SK-N-SH (cell line): Measurements from ENCODE around the gene NDUFS6. TPM values are rescaled to one million over a fixed set of nuclear protein-coding genes. Genes with fewer than 3 reads are reported as not detected.

ENCODE experiments used
- CTCF ChIA-PET: fragments of 300-600, 350-600 bp; formaldehyde crosslinking; extraction: SDS; loops from one replicate; lab custom pipeline; 2021; lab: Yijun Ruan, JAX
- POLR2A ChIA-PET: fragments of 350-600 bp; sonication (Branson Sonifier 250); formaldehyde crosslinking; extraction: SDS; loops from one replicate; lab custom pipeline; 2020; ENCODE audit warnings: antibody characterized with exemption, inconsistent platforms; lab: Yijun Ruan, JAX
- DNase-seq: peaks from one replicate; pipeline ENCODE4 v3.0.0; 2012
- H2AFZ ChIP-seq: fragments of 200-600 bp; sonication (generic); 2 replicates; pipeline ENCODE4 v1.8.1; 2016; ENCODE audit warnings: antibody characterized with exemption, mild to moderate bottlenecking, low read depth
- H3F3A ChIP-seq: fragments of 200-600 bp; sonication (generic); replicated peaks from 2 replicates; pipeline ENCODE3; 2016; ENCODE audit warnings: antibody characterized with exemption, mild to moderate bottlenecking; ENCODE audit not compliant: insufficient read depth
- H3K27ac ChIP-seq, 2 experiments: fragments of 200-500 bp in 1 of 2; fragments of 200-600 bp in 1 of 2; sonication (Bioruptor generic) in 1 of 2; sonication (generic), shearing (Covaris generic) in 1 of 2; 2 replicates each; pipeline versions ENCODE4 v1.5.1 to v1.6.1; 2014 to 2016; ENCODE audit warnings: low read depth in 2 of 2, inconsistent platforms in 1 of 2, low read length in 1 of 2, mild to moderate bottlenecking in 1 of 2, mixed read lengths in 1 of 2
- H3K27me3 ChIP-seq: fragments of 200-600 bp; sonication (generic), shearing (Covaris generic); 2 replicates; pipeline ENCODE4 v1.6.1; 2016; ENCODE audit warnings: mixed run types; ENCODE audit not compliant: insufficient read depth
- H3K36me3 ChIP-seq, 2 experiments: fragments of 200-500 bp in 1 of 2; fragments of 200-600 bp in 1 of 2; sonication (Bioruptor generic) in 1 of 2; sonication (generic) in 1 of 2; replicated peaks in 1 of 2; 2 replicates each; pipeline versions ENCODE3 to v1.5.1; 2014 to 2016; ENCODE audit warnings: low read length in 1 of 2, mild to moderate bottlenecking in 1 of 2; ENCODE audit not compliant: insufficient read depth in 2 of 2, control insufficient read depth in 1 of 2
- H3K4me1 ChIP-seq, 2 experiments: fragments of 200-500 bp in 1 of 2; fragments of 200-600 bp in 1 of 2; sonication (Bioruptor generic) in 1 of 2; sonication (generic), shearing (Covaris generic) in 1 of 2; 2 replicates each; pipeline versions ENCODE4 v1.5.1 to v1.6.1; 2014 to 2016; ENCODE audit warnings: low read depth in 1 of 2, low read length in 1 of 2, mixed run types in 1 of 2; ENCODE audit not compliant: insufficient read depth in 2 of 2, control insufficient read depth in 1 of 2
- H3K4me2 ChIP-seq: fragments of 200-600 bp; sonication (generic), shearing (Covaris generic); 2 replicates; pipeline ENCODE4 v1.6.1; 2017; ENCODE audit warnings: mixed run types
- H3K4me3 ChIP-seq, 2 experiments: fragments of 200-500 bp in 1 of 2; fragments of 200-600 bp in 1 of 2; sonication (Bioruptor generic) in 1 of 2; sonication (generic), shearing (Covaris generic) in 1 of 2; 2 replicates each; pipeline versions ENCODE4 v1.5.1 to v1.8.1; 2014 to 2016; ENCODE audit warnings: low read depth in 2 of 2, inconsistent platforms in 1 of 2, low read length in 1 of 2, mild to moderate bottlenecking in 1 of 2, mixed read lengths in 1 of 2, moderate library complexity in 1 of 2
- H3K79me2 ChIP-seq: fragments of 200-600 bp; sonication (generic); 2 replicates; pipeline ENCODE4 v1.8.1; 2017; ENCODE audit warnings: mild to moderate bottlenecking; ENCODE audit not compliant: insufficient read depth
- H3K9ac ChIP-seq: fragments of 200-600 bp; sonication (generic); 2 replicates; pipeline ENCODE4 v1.6.1; 2017; ENCODE audit warnings: mixed run types
- H3K9me2 ChIP-seq: fragments of 200-600 bp; sonication (generic); 2 replicates; pipeline ENCODE4 v1.6.1; 2017; ENCODE audit warnings: mixed run types
- H3K9me3 ChIP-seq: fragments of 200-600 bp; sonication (generic); 2 replicates; pipeline ENCODE4 v1.6.1; 2017; ENCODE audit warnings: mixed run types, mild to moderate bottlenecking, moderate library complexity
- H4K20me1 ChIP-seq: fragments of 200-600 bp; sonication (generic); 2 replicates; pipeline ENCODE4 v1.6.1; 2017; ENCODE audit warnings: mild to moderate bottlenecking, mixed run types; ENCODE audit not compliant: insufficient read depth
- CHD2 ChIP-seq: fragments of 150-350 bp; IDR thresholded peaks from 2 replicates; pipeline ENCODE4 v1.6.1; 2018; ENCODE audit warnings: low read length; ENCODE audit not compliant: partially characterized antibody
- EP300 ChIP-seq, 2 experiments: IDR thresholded peaks; 2 replicates each; pipeline versions ENCODE4 v1.4.0 to v1.6.1; 2012; ENCODE audit warnings: borderline replicate concordance in 1 of 2, low read depth in 1 of 2, low read length in 1 of 2
- FOXM1 ChIP-seq: IDR thresholded peaks from 2 replicates; pipeline ENCODE4 v1.4.0; 2012; ENCODE audit warnings: low read depth, mild to moderate bottlenecking
- JUND ChIP-seq: IDR thresholded peaks from 2 replicates; pipeline ENCODE4 v1.4.0; 2012
- MXI1 ChIP-seq: IDR thresholded peaks from 2 replicates; pipeline ENCODE4 v1.6.1; 2012; ENCODE audit warnings: mild to moderate bottlenecking, low read depth, low read length, improper control_type of control experiment
- NFIC ChIP-seq: IDR thresholded peaks from 2 replicates; pipeline ENCODE4 v1.4.0; 2012; ENCODE audit warnings: borderline replicate concordance
- NRF1 ChIP-seq: IDR thresholded peaks from 2 replicates; pipeline ENCODE4 v1.6.1; 2012; ENCODE audit warnings: low read depth, mild to moderate bottlenecking, low read length
- RCOR1 ChIP-seq: fragments of 150-350 bp; IDR thresholded peaks from 2 replicates; pipeline ENCODE4 v1.6.1; 2017; ENCODE audit warnings: antibody characterized with exemption, low read length
- SIN3A ChIP-seq: IDR thresholded peaks from 2 replicates; pipeline ENCODE4 v1.6.1; 2012; ENCODE audit warnings: low read depth, mild to moderate bottlenecking, low read length, moderate library complexity, borderline replicate concordance
- SMC3 ChIP-seq: IDR thresholded peaks from 2 replicates; pipeline ENCODE4 v1.6.1; 2012; ENCODE audit warnings: low read depth, low read length, improper control_type of control experiment
- TCF12 ChIP-seq: IDR thresholded peaks from 2 replicates; pipeline ENCODE4 v1.4.0; 2012
- TEAD4 ChIP-seq: IDR thresholded peaks from 2 replicates; pipeline ENCODE4 v1.4.0; 2012; ENCODE audit warnings: mild to moderate bottlenecking, borderline replicate concordance; ENCODE audit not compliant: insufficient read depth
- WGBS: methylation state at CpG from one replicate; pipeline ENCODE4 v1.1.6; 2017; ENCODE audit warnings: low lambda C conversion rate; 5-methylcytosine and 5-hydroxymethylcytosine counted together
- polyA plus RNA-seq, 3 experiments: library from polyadenylated mRNA; depleted of rRNA; stranded (reverse); fragments of >200 nt; gene quantifications; 2 replicates each; pipeline ENCODE4 v1.2.3, GENCODE V29; 2012
- TF ChIP-seq, protein P1 (sequence below): IDR thresholded peaks from 2 replicates; pipeline ENCODE4; 2012
- TF ChIP-seq, protein P2 (sequence below): IDR thresholded peaks from 2 replicates; pipeline ENCODE4 v1.4.0; 2012; ENCODE audit warnings: low read depth
- TF ChIP-seq, protein P3 (sequence below): fragments of 150-350 bp; IDR thresholded peaks from 2 replicates; pipeline ENCODE4 v1.6.1; 2016; ENCODE audit warnings: mild to moderate bottlenecking, low read depth, low read length
- TF ChIP-seq, protein P4 (sequence below): fragments of 200-600 bp; sonication (generic); IDR thresholded peaks from 2 replicates; pipeline ENCODE4 v1.6.1; 2017; ENCODE audit warnings: antibody characterized with exemption, mild to moderate bottlenecking, moderate library complexity
- TF ChIP-seq, protein P5 (sequence below): IDR thresholded peaks from 2 replicates; pipeline ENCODE4 v1.4.0; 2012; ENCODE audit warnings: low read depth, borderline replicate concordance

Gene NDUFS6
- polyA plus RNA-seq, 1 of the 3 experiments (the other 2 are of a cell fraction): 316 TPM

DNA sequence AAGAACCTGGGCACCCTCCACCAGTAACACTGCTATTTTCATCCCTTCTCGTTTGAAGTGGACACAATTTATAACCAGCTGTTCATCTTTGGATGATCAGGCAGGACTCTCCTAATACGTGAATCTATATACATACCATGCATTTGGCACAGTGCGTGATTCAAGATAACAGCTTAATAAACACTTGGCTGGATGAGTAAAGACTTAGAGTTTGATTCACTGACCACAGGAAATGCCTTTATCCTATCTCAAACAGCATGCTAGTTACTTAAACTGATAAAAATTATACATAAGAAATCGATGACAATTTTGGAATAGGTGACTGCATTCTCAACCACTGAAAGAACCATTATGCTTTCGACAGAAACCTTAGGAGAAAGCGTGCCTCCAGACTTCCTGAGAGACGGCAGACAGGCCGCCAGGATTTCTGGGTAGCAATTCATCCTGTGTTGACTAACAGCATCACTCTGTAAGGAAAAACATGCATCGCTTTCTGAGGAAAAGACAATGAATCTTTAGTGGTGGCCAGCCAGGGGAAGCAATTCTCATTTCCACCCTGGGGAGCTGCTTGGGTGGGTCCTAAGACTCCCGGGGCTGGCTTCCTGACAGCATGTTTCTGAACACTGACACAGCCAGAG is 11.3 kb upstream of the NDUFS6 start:
- DNase-seq: no peak
- peak overlapping the region; percentile 64 for H3K4me2 ChIP-seq
- no peaks in the 10 kb centered on the region for H3K9me3 ChIP-seq
- WGBS: 19% methylated on average over 10 of the region's 10 CpGs
- H3K9ac ChIP-seq: no peak overlapping the region; the same call in 1 of the 2 replicates
- peak overlapping the region; percentile 58 for H2AFZ ChIP-seq
- H3F3A ChIP-seq: peaks cover 18% of the 10 kb centered on the region
- CTCF ChIA-PET: no interaction called here
- peaks cover 0 to 5% of the 10 kb centered on the region in 2 experiments; a peak in 1 of 4 replicates for H3K4me1 ChIP-seq
- peak overlapping the region in 1 of 2 experiments; percentile 51; a peak in 2 of 4 replicates for H3K27ac ChIP-seq
- POLR2A ChIA-PET: no interaction called here
- H3K36me3 ChIP-seq: no peaks in the 10 kb centered on the region
- no peaks in the 10 kb centered on the region for H4K20me1 ChIP-seq
- peak overlapping the region; percentile 23 to 52; a peak in 3 of 4 replicates for H3K4me3 ChIP-seq
- H3K79me2 ChIP-seq: no peaks in the 10 kb centered on the region
- H3K9me2 ChIP-seq: no peaks in the 10 kb centered on the region
- H3K27me3 ChIP-seq: peaks cover 3% of the 10 kb centered on the region
- TF ChIP-seq SIN3A: no peak
- TF ChIP-seq, protein P1, sequence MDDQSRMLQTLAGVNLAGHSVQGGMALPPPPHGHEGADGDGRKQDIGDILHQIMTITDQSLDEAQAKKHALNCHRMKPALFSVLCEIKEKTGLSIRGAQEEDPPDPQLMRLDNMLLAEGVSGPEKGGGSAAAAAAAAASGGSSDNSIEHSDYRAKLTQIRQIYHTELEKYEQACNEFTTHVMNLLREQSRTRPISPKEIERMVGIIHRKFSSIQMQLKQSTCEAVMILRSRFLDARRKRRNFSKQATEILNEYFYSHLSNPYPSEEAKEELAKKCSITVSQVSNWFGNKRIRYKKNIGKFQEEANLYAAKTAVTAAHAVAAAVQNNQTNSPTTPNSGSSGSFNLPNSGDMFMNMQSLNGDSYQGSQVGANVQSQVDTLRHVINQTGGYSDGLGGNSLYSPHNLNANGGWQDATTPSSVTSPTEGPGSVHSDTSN: peak; percentile 23; the same call in 1 of the 2 replicates
- TF ChIP-seq, protein P2, sequence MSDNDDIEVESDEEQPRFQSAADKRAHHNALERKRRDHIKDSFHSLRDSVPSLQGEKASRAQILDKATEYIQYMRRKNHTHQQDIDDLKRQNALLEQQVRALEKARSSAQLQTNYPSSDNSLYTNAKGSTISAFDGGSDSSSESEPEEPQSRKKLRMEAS: peak; percentile 80; the same call in 1 of the 2 replicates
- TF ChIP-seq TEAD4: peak; percentile 31; the same call in 1 of the 2 replicates
- TF ChIP-seq, protein P3, sequence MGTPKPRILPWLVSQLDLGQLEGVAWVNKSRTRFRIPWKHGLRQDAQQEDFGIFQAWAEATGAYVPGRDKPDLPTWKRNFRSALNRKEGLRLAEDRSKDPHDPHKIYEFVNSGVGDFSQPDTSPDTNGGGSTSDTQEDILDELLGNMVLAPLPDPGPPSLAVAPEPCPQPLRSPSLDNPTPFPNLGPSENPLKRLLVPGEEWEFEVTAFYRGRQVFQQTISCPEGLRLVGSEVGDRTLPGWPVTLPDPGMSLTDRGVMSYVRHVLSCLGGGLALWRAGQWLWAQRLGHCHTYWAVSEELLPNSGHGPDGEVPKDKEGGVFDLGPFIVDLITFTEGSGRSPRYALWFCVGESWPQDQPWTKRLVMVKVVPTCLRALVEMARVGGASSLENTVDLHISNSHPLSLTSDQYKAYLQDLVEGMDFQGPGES: no peak
- peak; percentile 39; the same call in 1 of the 2 replicates for TF ChIP-seq JUND
- no peak for TF ChIP-seq RCOR1
- TF ChIP-seq NFIC: peak; percentile 47
- TF ChIP-seq SMC3: no peak
- TF ChIP-seq, protein P4, sequence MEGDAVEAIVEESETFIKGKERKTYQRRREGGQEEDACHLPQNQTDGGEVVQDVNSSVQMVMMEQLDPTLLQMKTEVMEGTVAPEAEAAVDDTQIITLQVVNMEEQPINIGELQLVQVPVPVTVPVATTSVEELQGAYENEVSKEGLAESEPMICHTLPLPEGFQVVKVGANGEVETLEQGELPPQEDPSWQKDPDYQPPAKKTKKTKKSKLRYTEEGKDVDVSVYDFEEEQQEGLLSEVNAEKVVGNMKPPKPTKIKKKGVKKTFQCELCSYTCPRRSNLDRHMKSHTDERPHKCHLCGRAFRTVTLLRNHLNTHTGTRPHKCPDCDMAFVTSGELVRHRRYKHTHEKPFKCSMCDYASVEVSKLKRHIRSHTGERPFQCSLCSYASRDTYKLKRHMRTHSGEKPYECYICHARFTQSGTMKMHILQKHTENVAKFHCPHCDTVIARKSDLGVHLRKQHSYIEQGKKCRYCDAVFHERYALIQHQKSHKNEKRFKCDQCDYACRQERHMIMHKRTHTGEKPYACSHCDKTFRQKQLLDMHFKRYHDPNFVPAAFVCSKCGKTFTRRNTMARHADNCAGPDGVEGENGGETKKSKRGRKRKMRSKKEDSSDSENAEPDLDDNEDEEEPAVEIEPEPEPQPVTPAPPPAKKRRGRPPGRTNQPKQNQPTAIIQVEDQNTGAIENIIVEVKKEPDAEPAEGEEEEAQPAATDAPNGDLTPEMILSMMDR: no peak
- TF ChIP-seq CHD2: no peak
- no peak for TF ChIP-seq NRF1
- TF ChIP-seq EP300 (IDR thresholded peaks at IDR 0.05; ENCODE audit: borderline replicate concordance in 1 of 2, low read depth in 1 of 2, low read length in 1 of 2): no peak
- no peak for TF ChIP-seq MXI1
- TF ChIP-seq FOXM1: no peak
- peak; percentile 57 for TF ChIP-seq TCF12
- TF ChIP-seq, protein P5, sequence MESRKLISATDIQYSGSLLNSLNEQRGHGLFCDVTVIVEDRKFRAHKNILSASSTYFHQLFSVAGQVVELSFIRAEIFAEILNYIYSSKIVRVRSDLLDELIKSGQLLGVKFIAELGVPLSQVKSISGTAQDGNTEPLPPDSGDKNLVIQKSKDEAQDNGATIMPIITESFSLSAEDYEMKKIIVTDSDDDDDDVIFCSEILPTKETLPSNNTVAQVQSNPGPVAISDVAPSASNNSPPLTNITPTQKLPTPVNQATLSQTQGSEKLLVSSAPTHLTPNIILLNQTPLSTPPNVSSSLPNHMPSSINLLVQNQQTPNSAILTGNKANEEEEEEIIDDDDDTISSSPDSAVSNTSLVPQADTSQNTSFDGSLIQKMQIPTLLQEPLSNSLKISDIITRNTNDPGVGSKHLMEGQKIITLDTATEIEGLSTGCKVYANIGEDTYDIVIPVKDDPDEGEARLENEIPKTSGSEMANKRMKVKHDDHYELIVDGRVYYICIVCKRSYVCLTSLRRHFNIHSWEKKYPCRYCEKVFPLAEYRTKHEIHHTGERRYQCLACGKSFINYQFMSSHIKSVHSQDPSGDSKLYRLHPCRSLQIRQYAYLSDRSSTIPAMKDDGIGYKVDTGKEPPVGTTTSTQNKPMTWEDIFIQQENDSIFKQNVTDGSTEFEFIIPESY: no peak
